Bronchial epithelial cell (primary cell): ENCODE measurements around the gene MEX3A. TPM values are rescaled to one million over a fixed set of nuclear protein-coding genes. Genes with fewer than 3 reads are reported as not detected.

ENCODE experiments used
- DNase-seq: peaks from one replicate; pipeline ENCODE4 v3.0.0-alpha.2; 2010; ENCODE audit warnings: low read depth
- FAIRE-seq: peaks from 2 replicates; lab custom pipeline; 2011; peaks lifted over from hg19 to GRCh38; lab: Jason Lieb, UNC
- H3K27me3 ChIP-seq: 2 replicates; pipeline ENCODE4 v1.5.1; 2011; ENCODE audit warnings: low read length; ENCODE audit not compliant: control insufficient read depth, insufficient read depth
- H3K36me3 ChIP-seq: 2 replicates; pipeline ENCODE4 v1.5.1; 2011; ENCODE audit warnings: low read length; ENCODE audit not compliant: control insufficient read depth, insufficient read depth
- H3K4me3 ChIP-seq: 2 replicates; pipeline ENCODE4 v1.5.1; 2011; ENCODE audit warnings: mild to moderate bottlenecking, low read depth, low read length, control low read depth
- CTCF ChIP-seq: IDR thresholded peaks from 2 replicates; pipeline ENCODE4 v1.5.1; 2011; ENCODE audit warnings: mild to moderate bottlenecking, moderate library complexity, low read length, control low read depth, inconsistent platforms; ENCODE audit not compliant: insufficient read depth, severe bottlenecking
- total RNA-seq: library from RNA; depleted of rRNA; stranded (reverse); fragments of >200 nt; gene quantifications from 2 replicates; pipeline ENCODE4 v1.2.1, GENCODE V29; 2014

Gene MEX3A
- total RNA-seq, 1 donor from 2014 or later, result 0.53 TPM

DNA sequence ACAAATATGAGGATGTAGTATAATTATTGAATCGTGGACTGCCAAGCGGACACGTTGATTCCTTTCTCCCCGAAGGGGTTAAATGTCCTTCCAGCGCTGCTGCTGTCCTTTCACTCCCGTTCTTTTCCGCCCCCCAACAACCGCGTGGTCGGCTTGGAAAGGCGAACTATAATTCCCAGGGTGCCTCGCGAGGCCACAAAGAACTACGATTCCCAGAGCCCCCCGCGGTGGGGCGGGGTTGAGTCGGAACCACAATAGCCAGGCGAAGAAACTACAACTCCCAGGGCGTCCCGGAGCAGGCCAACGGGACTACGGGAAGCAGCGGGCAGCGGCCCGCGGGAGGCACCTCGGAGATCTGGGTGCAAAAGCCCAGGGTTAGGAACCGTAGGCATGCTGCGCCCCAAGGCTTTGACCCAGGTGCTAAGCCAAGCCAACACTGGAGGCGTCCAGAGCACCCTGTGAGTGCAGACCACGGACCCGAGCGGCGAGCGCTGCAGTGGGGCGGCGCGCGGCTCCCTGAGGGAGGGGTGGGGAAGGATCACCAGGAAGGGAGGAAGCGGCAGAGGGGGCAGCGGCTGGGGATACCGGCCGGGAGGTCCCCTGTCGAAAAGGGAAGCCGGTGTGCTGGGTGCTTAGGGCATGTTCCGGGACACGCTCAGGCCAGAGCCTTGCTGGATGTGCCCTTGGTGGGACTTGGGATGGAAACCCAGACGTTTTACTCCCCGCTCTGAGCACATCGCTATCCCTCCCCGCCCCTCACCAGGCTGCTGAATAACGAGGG is 27.6 kb downstream of the MEX3A start, which contains the start of gene LAMTOR2:
Gene LAMTOR2 (plus strand): TSS at position 283 of the 781 bp plus-strand sequence. CDS start 108 bp downstream, at position 391.
- Histone ChIP-seq H3K27me3 (no peaks in the 10 kb centered on the region), H3K4me3 (peak within 1 kb of the TSS; percentile 81), H3K36me3 (peaks cover 7% of the 10 kb centered on the region)
- no peak for FAIRE-seq
- peak; percentile 91 for DNase-seq
- TF ChIP-seq CTCF, result no peak

DNA sequence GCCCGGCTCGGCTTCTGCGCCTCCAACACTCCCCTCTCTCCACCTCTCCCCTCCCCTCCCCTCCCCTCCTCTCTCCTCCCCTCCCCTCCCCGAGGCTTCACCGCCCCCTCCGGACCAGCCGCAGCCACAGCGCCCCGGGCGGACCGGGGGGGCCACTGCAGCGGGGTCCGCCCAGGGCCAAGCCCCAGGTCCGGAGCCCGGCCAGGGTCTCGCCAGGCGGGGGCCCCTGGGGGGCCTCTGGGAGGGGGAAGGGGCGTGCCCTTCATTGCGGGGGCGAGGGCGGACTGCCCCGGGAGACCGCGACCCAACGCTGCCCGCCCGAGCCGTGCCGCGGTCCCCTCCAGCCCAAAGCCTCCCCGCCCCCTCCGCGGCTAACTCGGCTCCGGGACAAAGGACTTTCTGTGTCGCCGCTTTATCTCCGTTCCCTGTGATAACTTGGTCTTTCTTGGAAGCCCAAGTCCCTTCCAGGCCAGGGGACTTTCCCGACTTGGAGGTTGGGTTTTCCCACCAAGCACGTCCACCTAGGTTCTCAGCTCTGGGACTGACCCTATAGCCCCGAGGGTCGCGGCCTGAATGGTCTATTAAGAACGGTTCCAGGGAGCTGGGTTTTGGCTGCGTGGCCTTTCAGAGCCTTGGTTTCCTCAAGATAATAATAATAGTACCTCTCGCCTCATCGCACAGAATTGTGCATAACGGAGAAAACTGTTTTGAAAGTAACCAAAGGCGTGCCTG is 28.3 kb downstream of the MEX3A start, which contains the start of gene UBQLN4:
Gene UBQLN4 (minus strand): TSS at position 31 of the 732 bp plus-strand sequence. CDS start 97 bp downstream, outside the sequence.
- DNase-seq, result peak; percentile 53
- Histone ChIP-seq H3K4me3 (peak within 1 kb of the TSS; percentile 81), H3K36me3 (peaks cover 10% of the 10 kb centered on the region), H3K27me3 (no peaks in the 10 kb centered on the region)
- FAIRE-seq, result no peak
- peak; percentile 37 for TF ChIP-seq CTCF

GRCh38 chr1:156052862-156053767 is 29.1 kb downstream of the MEX3A start:
- FAIRE-seq, result no peak
- H3K36me3 ChIP-seq, result peaks cover 15% of the 10 kb centered on the region
- H3K27me3 ChIP-seq, result no peaks in the 10 kb centered on the region
- TF ChIP-seq CTCF, result peak; percentile 43
- peak; percentile 69 for DNase-seq
- peak overlapping the region; percentile 81 for H3K4me3 ChIP-seq

DNA sequence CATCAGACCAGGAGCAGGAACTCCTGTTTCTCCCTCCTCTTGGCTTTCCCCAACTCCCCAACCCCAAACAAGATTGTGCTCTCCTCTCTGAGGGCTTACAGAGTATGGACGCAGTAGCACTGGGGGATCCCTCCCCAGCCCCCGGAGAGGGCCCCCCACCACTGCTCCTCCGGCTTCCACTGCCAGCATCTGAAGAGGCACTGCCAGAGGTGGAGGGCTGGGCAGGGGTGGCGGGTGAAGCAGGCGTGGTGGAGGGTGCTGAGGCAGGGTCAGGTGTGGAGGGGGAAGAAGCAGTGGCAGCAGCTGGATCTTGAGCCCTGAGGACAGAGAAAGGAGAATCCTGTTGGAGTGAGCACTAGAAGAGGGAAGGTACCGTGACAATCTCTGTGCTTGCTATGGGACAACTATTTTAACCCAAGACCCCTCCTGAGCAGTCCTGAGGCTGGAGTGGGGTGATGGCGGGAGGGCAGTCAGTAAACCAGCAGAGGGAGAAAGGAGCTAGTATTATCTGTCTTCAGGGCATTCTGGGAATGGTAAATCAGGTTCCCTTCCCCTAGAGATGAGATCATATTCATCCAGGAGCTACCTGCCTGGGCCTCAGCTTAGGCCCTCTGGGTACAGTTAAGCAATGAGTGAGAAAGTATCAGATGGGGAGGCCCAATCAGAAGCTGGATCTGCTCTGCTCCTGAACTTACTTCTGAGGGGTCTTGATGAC is 31.1 kb downstream of the MEX3A start:
- Histone ChIP-seq H3K27me3 (no peaks in the 10 kb centered on the region), H3K4me3 (no peak overlapping the region), H3K36me3 (peaks cover 14% of the 10 kb centered on the region)
- DNase-seq (no peak), FAIRE-seq (no peak)
- no peak for TF ChIP-seq CTCF

DNA sequence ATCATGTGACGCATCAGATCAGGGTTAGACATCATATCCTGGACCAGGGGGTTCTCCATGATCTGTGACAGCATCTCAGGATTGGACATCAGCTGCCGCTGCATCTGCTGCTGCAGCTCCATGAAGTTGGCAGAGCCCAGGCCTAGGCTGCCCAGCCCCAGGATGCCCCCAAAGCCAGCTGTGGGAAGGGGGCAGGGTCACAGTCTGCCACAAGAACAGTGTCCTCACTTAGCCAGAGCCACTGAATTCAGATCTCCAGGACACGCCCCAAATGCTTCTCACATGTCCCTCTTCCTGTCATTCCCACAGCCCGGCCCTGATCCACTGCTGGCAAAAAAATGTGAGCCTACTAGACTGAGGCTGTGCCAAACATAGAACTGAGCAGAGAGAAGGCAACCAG is 31.9 kb downstream of the MEX3A start:
- peaks cover 14% of the 10 kb centered on the region for H3K36me3 ChIP-seq
- no peak for TF ChIP-seq CTCF
- H3K4me3 ChIP-seq, result no peak overlapping the region
- FAIRE-seq, result no peak
- no peak for DNase-seq
- no peaks in the 10 kb centered on the region for H3K27me3 ChIP-seq
